Measurements from ENCODE around the gene GPR52.

DNA sequence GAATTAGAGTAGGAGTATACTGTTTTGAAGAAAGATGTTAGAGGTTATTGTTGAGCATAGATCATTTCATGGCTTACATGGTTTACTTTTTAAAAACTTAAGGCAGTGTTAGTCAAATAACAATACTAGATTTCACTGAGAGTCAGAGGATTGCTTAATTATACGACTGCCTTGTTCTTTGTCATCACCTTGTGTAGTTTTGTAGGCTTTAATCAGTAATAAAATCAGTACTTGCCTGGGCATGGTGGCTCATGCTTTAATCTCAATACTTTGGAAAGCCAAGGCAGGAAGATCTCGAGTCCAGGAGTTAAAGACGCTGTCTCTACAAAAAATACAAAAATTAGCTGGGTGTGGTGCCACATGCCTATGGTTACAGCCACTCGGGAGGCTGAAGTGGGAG is 41.3 kb upstream of the GPR52 start:
- no peak for TF ChIP-seq POLR2A (IDR thresholded peaks at IDR 0.05)
- TF ChIP-seq, protein P1, sequence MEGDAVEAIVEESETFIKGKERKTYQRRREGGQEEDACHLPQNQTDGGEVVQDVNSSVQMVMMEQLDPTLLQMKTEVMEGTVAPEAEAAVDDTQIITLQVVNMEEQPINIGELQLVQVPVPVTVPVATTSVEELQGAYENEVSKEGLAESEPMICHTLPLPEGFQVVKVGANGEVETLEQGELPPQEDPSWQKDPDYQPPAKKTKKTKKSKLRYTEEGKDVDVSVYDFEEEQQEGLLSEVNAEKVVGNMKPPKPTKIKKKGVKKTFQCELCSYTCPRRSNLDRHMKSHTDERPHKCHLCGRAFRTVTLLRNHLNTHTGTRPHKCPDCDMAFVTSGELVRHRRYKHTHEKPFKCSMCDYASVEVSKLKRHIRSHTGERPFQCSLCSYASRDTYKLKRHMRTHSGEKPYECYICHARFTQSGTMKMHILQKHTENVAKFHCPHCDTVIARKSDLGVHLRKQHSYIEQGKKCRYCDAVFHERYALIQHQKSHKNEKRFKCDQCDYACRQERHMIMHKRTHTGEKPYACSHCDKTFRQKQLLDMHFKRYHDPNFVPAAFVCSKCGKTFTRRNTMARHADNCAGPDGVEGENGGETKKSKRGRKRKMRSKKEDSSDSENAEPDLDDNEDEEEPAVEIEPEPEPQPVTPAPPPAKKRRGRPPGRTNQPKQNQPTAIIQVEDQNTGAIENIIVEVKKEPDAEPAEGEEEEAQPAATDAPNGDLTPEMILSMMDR (IDR thresholded peaks at IDR 0.05) = no peak

All from testis (tissue), 2 donors.